HG02759 (cell line): ENCODE data around the gene EYS.
"Not testable (repeated sequence)": the region's sequence is repeated elsewhere in the genome, so short reads cannot be mapped to it uniquely, and the experiment has no call there.

Experiments
- ATAC-seq: cut with Tn5 transposase; IDR thresholded peaks from one replicate; pipeline ENCODE4 v1.9.1; 2021; ENCODE audit warnings: mild to moderate bottlenecking, moderate library complexity; ENCODE audit not compliant: unreplicated experiment

Gene EYS

DNA sequence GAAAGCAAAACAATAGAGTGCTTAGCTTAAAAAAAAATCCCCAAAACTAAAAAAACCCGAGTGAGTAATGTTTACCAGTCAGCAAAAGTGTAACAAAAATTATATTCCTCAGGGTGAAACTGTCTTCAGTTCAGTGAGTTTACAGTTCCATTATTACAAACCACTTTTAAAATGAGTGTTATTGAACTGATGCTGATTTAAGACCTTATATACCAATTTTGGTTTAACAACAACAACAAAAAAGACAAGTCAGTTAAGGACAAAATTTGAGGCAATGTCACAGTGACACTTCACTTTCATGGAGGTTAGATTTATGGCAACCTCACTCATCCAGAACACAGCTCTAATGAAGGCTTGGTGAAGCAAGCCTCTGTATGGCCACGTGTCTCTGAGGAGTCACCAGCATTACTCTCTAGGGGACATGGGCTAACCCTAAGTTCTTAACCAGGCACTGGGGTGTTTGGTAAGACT, 1440.6 kb downstream of the EYS start:
- ATAC-seq, result peak; percentile 91

DNA sequence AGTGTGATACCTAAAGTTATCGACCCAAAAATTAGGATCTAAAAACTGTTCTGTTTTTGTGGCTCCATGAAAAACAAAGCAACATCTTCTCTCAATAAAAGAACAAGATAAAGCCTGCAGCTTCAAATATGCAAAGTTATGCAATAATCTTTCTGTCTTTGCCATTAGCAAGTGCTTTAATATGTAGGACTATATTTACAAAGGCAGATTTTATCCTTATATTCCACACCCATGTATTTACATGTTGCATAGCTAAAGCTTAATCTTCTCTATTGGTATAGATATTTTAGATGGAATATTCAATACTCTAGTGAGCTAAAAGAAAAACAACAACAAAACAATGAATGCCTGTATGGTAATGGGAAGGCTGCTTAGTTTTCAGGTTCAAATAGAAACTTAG, 1443.2 kb downstream of the EYS start:
- ATAC-seq, result no peak

DNA sequence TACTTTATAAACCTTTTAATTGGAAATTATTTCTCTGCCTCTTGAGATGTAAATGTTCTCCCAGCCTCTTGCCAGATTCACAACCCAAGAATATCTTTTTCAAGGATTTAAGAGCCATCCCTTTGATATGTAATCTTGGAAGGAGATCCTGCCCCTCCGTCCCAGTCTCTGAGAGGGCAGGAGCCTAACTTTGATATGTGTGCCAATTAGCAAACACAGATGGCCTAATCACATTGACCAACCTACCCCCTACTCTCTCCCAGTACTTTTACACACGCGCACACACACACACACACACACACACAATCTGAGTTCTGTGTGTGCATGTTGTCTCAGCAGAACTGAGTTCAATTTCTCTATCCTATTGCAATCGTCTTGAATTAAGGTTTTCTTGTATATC, 1447.7 kb downstream of the EYS start:
- no peak for ATAC-seq

DNA sequence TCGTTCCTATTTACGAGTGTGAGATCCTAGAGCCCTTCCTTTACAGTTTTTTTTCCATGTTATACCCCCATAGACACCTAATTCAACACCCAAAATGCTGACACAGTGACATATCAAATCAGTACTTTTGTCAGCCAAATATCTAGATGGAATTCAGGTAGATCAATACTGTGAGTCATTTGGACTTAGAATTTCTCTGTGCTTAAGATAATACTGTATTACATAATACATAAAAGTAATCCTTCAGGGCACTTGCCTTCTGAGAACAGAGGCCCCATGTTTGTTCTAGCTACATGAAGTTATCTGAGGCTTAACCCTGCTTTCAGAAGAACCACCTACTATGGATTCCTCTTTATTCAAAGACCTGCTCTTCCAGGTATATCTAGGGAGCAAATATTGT, 1448.3 kb downstream of the EYS start:
- ATAC-seq, result no peak

DNA sequence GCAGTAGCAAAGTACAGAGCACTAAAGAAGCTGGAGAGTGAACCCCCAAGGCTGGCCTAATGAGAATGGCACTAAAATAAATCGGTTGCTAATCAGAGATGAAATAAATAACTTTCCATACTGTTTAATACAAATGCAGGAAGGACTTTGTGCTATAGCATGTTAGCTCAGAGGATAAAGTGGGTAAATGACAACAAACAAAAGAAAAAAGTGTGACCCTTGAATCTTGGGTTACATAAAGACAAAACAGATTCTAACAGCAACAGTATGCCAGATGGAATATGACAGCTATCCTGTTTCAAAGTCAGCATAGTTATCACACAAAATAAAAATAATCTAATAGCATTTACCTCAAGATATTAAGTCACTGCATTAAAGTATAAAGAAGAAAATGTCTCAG, 1448.7 kb downstream of the EYS start:
- ATAC-seq, result no peak

DNA sequence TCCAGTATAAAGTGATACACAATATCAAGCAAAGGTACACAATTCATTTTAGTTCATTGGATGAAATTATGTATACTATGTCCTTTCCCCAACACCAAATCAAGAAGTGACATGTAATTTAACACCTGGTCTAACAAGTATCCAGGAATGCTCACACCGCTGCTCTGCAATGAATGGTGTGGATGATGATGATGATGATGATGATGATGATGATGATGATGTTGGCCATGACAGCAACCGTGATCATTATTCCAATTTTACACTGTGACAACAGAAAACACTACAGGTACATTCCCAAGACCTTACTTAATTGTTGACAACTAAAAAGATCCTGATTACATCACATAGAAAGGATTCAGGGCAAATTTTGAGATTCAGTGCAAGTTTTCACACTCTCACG, 1449.4 kb downstream of the EYS start:
- ATAC-seq, result no peak

DNA sequence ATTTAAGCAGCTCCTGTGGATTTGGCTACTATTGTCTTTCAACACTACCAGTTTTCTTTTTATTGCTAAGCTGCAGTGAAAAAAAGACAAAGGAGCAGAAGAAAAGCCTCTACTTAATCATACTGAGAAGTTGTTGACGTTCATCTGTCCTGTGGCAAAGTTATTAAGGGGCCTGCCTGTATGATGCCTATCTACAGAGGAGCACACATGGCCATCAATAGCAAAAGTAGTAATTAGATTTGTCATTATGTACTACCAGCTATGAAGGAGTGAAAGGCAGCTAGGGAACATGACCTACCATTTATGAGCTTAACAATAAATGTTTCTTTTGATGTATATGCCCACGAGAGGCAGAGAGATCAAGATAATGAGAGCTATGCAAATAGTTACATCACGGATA, 1450.5 kb downstream of the EYS start:
- no peak for ATAC-seq

DNA sequence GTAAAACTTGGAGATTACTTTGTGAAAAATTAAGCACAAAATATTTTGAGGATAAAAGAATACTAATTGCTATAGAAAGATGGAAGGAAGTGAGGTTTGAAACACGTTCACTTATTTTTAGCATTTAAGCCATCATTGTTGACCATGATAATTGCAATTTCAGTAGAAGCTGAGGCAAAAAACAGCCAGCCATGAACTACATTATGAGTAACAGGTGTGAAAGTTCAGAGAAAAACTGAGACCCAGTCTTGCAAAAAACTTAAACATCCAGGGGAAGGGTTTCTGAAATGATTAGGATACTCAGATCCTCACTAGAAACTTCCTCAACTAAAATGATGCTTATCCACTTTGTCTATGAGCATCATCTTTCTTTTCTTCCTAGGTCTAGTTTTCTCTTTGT, 1452.0 kb downstream of the EYS start:
- peak; percentile 58 for ATAC-seq

DNA sequence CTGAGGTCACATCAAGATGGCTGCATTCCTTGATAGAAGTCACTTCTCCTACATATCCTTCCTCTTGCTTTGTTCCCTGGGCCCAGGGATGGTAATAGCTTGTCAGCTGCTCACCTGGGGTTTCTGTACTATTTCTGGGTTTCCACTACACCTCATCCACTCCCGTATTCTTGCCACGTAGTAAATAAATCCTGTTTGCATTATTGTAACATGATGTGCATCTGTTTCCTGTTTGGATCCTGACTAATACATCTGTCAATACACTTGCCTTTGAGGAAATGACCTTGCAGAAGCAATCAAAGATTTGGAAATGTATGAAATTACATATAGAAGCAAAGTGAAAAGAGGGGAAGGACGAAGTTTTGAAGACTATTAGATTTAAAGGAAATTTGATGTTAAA, 1452.5 kb downstream of the EYS start:
- no peak for ATAC-seq

DNA sequence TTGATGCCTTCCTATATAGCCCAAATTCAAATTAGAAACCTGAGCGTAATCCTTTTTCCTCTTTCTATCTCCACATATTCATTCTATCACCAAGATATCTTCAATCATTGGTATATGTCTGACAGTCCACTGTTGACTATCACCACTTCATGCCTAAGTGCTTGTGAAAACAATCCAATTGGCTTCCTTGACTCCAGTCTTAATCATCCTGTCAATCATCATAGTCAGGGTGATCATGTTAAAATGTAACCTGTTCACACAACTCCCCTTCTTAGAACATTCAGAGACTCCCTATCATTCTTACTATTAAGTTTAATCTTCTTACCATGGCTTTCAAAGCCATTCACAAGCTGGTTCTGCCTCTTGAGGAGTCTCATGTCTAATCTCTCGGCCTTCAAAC, 1454.8 kb downstream of the EYS start:
- no peak for ATAC-seq

DNA sequence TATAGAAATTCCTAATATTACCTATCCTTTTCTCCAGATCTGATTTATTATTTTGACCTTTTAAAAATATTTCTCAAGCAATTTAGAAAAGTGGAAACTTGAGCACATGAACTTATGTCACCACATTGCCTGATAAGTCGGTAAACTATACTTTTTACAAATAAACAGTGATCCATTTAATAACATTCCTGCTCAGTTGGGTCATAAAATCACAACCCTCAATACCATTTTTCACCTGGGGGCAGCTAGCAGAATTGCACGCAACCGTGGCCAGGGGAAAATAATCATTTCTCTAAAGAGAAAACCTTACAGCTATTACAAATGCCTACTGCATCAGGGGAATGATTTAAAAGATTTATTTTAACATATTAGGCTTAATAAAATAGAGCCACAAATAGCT, 1456.9 kb downstream of the EYS start:
- ATAC-seq, result no peak

DNA sequence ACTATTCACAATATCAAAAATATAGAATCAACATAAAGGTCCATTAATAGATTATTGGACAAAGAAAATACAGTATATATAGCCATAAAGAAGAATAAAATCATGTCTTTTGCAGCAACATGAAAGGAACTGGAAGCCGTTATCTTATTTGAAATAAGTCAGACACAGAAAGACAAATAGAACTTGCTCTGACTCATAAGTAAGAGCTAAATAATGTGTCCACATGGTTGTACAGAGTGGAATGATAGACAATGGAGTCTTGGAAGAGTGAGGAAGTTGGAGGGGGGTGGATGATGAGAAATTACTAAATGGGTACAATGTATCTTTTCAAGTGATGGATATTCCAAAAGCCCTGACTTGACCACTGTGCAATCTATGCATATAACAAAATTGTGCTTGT, 1457.9 kb downstream of the EYS start:
- ATAC-seq, result no peak

DNA sequence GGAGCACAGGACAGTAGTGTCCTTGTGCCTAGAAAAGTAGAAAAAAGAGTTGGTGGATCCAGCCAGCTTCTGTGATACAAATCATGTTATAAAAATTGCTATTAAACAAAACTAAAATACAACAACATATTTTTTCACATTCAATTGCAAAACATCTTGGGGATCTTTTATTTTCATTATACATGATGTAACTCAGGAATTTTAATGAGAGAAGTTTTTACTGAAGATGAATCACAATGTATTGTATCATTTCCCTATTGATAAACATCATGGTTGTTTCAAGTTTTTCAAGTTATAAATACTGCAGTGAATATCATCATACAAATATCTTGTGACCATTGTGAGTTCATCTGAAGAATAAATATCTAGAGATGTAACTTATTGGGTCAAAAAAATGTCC, 1463.4 kb downstream of the EYS start:
- ATAC-seq, result no peak

DNA sequence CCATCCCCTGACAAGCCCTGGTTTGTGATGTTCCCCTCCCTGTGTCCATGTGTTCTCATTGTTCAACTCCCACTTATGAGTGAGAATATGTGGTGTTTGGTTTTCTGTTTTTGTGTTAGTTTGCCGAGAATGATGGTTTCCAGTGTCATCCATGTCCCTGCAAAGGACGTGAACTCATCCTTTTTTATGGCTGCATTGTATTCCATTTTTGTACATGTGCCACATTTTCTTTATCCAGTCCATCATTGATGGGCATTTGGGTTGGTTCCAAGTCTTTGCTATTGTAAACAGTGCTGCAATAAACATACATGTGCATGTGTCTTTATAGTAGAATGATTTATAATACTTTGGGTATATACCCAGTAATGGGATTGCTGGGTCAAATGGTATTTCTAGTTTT, 1468.1 kb downstream of the EYS start:
- not testable (repeated sequence) for ATAC-seq

DNA sequence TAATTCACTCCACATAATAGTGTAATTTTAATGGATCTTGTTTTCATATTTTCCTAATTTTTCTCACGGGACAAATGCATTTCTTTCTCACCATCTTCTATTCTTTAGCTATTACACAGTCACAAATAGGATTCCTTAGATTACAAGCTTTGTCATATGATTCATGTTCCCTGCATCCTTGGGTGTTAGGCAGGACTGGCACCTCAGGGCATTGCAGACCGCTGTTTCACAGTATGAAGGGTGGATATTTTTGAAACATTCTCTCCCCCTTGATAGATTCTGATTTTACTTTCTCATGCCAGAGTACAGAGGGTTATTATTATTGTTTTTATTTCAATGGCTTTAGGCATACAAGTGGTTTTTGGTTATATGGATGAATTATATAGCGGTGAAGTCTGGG, 1469.0 kb downstream of the EYS start:
- ATAC-seq, result no peak

DNA sequence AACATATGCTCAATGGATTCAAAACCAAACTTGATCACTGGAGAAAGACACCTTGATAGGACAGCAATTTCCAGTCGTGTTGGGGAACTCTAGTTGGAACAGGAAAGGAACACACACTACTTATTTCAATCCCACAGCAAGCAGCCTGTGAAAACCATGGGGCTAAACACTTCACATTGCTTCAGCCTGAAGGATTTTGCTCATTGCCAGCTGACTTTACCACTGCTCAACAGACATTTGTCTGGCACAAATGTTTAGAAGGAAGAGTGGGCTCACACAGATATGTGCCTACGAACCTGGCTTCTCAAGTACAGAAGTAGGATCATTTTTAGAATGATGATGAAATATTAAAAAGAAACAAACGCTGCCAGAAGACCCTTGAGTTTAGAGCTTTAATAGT, 1473.3 kb downstream of the EYS start:
- ATAC-seq, result no peak

DNA sequence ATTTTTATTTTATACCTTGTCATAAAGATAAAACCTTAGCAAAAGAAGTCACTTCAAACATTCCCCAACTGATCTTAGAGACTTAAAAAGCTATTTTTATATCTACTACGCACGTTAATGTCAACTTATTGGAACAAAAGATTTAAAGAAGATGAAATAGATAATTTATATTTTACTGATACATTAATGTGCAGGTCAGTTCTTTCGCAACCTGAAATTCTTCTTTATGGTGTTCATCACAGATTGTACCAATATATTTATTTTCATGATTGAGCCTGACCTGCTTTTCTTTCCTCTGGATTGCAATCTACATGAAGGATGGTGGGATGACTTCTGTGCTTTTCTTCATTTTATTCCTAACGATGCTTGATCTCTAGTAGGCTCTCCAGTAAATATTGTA, 1475.1 kb downstream of the EYS start:
- ATAC-seq, result no peak

DNA sequence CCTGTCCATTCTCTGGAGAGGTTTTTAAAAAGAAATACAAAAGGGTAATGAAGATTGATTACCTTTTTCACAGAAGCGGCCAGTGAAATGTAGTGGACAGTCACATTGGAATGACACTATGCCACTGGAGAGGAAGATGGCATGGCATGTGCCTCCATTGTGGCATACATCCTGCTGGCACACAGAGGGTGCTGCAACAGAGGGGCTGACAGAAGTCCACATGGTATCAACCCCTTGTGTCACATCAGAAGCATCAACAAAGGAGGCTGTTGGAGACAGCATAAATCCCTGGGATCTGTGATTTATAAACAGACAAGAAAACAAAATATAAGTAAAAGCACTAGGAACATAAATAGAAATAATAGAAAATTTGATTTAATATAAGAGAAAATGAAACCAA, 1476.5 kb downstream of the EYS start:
- no peak for ATAC-seq

DNA sequence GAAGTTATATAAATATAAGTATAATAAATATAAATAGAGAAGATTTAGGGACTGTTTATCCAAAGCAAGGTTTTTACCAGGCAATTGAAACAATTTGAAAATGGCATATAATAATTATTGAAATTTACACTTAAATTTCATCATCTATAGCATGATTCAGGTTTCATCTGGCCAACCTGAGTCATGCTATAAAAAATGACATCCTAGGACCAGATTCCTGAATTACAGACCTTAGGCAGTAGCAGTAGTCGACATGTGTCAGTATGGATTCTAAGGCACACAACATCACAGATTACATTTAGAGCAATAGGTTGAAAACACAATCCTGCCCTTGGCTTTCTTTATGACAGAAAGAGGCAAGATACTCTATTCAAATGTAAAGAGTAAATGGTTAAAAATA, 1479.2 kb downstream of the EYS start:
- ATAC-seq, result no peak

DNA sequence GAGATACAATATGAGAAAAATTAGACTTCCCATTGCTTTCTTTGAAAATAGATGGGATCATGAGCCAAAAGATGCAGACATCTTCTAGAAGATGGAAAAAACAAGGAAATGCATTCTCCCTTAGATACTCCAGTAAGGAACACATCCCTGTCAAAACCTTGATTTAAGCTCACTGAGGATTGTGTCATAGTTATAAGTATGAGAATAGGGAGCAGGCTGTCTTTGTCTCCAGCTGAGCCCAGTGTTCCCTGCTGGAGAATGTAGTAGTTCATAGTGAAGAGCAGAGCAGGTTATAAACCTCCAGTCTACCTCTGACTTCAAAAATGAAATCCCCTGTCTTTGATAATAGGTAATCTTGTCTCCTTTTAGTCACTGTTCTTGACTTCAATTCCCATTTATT, 1481.5 kb downstream of the EYS start:
- no peak for ATAC-seq

DNA sequence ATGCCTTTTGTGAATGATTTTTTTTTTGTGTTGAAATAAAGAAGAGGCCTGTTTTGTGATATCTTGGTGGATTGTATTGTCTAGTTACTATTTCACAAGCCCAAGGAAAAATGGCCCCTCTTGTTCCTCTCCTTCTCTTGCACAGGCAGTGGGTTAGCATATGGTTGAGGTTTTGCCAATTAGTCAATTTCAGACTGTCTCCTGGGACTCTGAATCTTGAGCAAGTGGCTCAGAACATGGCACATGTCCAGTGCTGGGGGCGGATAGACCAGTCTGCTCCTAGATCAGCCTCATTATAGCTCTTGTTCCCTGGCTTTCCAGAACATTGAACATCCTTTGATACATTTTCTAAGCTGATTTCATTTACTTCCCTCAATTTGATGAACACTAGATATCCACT, 1482.2 kb downstream of the EYS start:
- no peak for ATAC-seq

DNA sequence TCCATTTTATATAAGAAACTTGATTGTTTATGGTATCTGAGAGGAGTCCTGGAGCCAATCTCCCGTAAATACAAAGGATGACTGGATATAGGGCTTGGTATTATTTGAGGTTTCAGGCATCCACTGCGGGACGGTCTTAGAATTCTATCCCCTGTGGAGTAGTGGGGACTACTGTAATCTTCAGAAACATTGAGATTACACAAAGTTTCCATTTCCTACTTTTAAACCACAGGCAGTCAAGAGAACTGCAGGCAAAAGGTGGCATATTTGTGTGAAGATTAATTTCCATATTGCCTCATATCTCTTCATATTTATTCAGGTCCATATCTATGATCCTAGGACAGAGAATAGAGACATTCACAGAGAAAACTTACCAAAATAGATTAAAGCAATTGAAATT, 1485.2 kb downstream of the EYS start:
- ATAC-seq, result no peak

DNA sequence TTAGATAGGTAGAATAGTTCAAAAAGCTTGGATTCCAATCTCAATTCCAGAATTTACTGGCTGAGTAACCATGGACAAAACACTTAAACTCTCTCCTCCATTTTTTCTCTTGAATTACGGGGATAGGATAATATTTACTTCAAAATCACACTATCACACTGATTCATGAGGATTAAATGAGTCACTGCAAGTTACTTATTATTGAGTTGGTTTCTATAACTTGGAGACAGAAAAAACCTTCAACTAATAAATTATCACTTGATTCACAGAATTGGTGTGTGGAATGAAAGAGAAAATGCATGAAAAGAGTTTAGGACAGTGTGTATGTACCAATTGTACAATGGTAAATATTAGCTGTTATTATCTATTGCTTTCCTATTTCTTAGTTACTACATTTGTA, 1486.2 kb downstream of the EYS start:
- no peak for ATAC-seq
